ENCODE measurements around the gene SPEM3. TPM values are rescaled to one million over a fixed set of nuclear protein-coding genes. Genes with fewer than 3 reads are reported as not detected.
"Not testable (repeated sequence)": the region's sequence is repeated elsewhere in the genome, so short reads cannot be mapped to it uniquely, and the experiment has no call there.

Gene SPEM3
- total RNA-seq, 1 donor from 2014 or later, result not detected

GRCh38 chr17:7474767-7475166 is 46.1 kb downstream of the SPEM3 start:
- DNase-seq, result not testable (repeated sequence)

GRCh38 chr17:7475764-7476422 is 47.2 kb downstream of the SPEM3 start:
- DNase-seq, result no peak

- DNase-seq, result no peak
Observed at GRCh38 chr17:7476494-7476893, 47.8 kb downstream of the SPEM3 start.

GRCh38 chr17:7476951-7477350 is 48.3 kb downstream of the SPEM3 start:
- no peak for DNase-seq

GRCh38 chr17:7477392-7478275 is 49.0 kb downstream of the SPEM3 start:
- DNase-seq, result peak; percentile 14

- DNase-seq, result no peak
Observed at GRCh38 chr17:7478276-7479212, 49.9 kb downstream of the SPEM3 start.

- no peak for DNase-seq
Observed at GRCh38 chr17:7479213-7480088, 50.8 kb downstream of the SPEM3 start, which contains the start of gene ZBTB4. ZBTB4 (minus strand) TSS chr17:7479631; CDS start chr17:7466801, 12,830 bp downstream.

- DNase-seq, result peak; percentile 31
Observed at GRCh38 chr17:7480089-7480384, 51.4 kb downstream of the SPEM3 start.

- not testable (repeated sequence) for DNase-seq
Observed at GRCh38 chr17:7481275-7481674, 52.6 kb downstream of the SPEM3 start, which contains the start of gene SLC35G6. SLC35G6 (plus strand) TSS chr17:7481446; CDS start chr17:7481517, 71 bp downstream.

GRCh38 chr17:7481842-7482741 is 53.4 kb downstream of the SPEM3 start:
- DNase-seq, result not testable (repeated sequence)

Other genes starting within 250 kb of the SPEM3 start
- gene ASGR1, start 249.5 kb upstream of the SPEM3 start, total RNA-seq, result 3.7 TPM
- 16.5 TPM for gene DLG4, start 209.0 kb upstream of the SPEM3 start, total RNA-seq
- 261 TPM for gene ACADVL, start 208.9 kb upstream of the SPEM3 start, total RNA-seq
- 47.5 TPM for gene DVL2, start 194.3 kb upstream of the SPEM3 start, total RNA-seq
- 27.0 TPM for gene PHF23, start 189.4 kb upstream of the SPEM3 start, total RNA-seq
- 223 TPM for gene GABARAP, start 186.4 kb upstream of the SPEM3 start, total RNA-seq
- 44.1 TPM for gene CTDNEP1, start 177.1 kb upstream of the SPEM3 start, total RNA-seq
- 27.5 TPM for gene ELP5, start 176.6 kb upstream of the SPEM3 start, total RNA-seq
- gene CLDN7, start 166.4 kb upstream of the SPEM3 start, total RNA-seq, result 5.4 TPM
- 11.7 TPM for gene SLC2A4, start 147.1 kb upstream of the SPEM3 start, total RNA-seq
- gene YBX2, start 134.2 kb upstream of the SPEM3 start, total RNA-seq, result 1.3 TPM
- 186 TPM for gene EIF5A, start 121.2 kb upstream of the SPEM3 start, total RNA-seq
- 17.2 TPM for gene GPS2, start 113.5 kb upstream of the SPEM3 start, total RNA-seq
- gene NEURL4, start 99.5 kb upstream of the SPEM3 start, total RNA-seq, result 14.2 TPM
- 4.7 TPM for gene ACAP1, start 92.3 kb upstream of the SPEM3 start, total RNA-seq
- gene KCTD11, start 76.7 kb upstream of the SPEM3 start, total RNA-seq, result 6.3 TPM
- gene TMEM95, start 73.7 kb upstream of the SPEM3 start, total RNA-seq, result not detected
- 2.5 TPM for gene TNK1, start 47.8 kb upstream of the SPEM3 start, total RNA-seq
- 16.0 TPM for gene PLSCR3, start 34.3 kb upstream of the SPEM3 start, total RNA-seq
- 75.9 TPM for gene TMEM256, start 24.8 kb upstream of the SPEM3 start, total RNA-seq
- gene NLGN2, start 21.0 kb upstream of the SPEM3 start, total RNA-seq, result 8.8 TPM
- not detected for gene SPEM1, start 8.5 kb upstream of the SPEM3 start, total RNA-seq
- gene SPEM2, start 3.2 kb upstream of the SPEM3 start, total RNA-seq, result not detected
- gene TMEM102, start 6.6 kb downstream of the SPEM3 start, total RNA-seq, result 3.3 TPM
- 3.4 TPM for gene FGF11, start 10.7 kb downstream of the SPEM3 start, total RNA-seq
- gene CHRNB1, start 16.2 kb downstream of the SPEM3 start, total RNA-seq, result 12.5 TPM
- 16.7 TPM for gene ZBTB4, start 50.8 kb downstream of the SPEM3 start, total RNA-seq
- gene SLC35G6, start 52.6 kb downstream of the SPEM3 start, total RNA-seq, result not detected
- gene POLR2A, start 55.5 kb downstream of the SPEM3 start, total RNA-seq, result 73.0 TPM
- 4.5 TPM for gene TNFSF12, start 120.2 kb downstream of the SPEM3 start, total RNA-seq
- 1.7 TPM for gene TNFSF13, start 129.9 kb downstream of the SPEM3 start, total RNA-seq
- 29.8 TPM for gene SENP3, start 133.1 kb downstream of the SPEM3 start, total RNA-seq
- gene CD68, start 150.8 kb downstream of the SPEM3 start, total RNA-seq, result 9.2 TPM
- 30.7 TPM for gene MPDU1, start 155.0 kb downstream of the SPEM3 start, total RNA-seq
- gene SOX15, start 161.2 kb downstream of the SPEM3 start, total RNA-seq, result 7.8 TPM
- 25.5 TPM for gene FXR2, start 186.0 kb downstream of the SPEM3 start, total RNA-seq
- gene SAT2, start 199.0 kb downstream of the SPEM3 start, total RNA-seq, result 33.8 TPM
- gene SHBG, start 201.3 kb downstream of the SPEM3 start, total RNA-seq, result 0.49 TPM
- gene ATP1B2, start 222.1 kb downstream of the SPEM3 start, total RNA-seq, result 2.9 TPM

Measured in skin of body (tissue), 2 donors.